Left renal cortex interstitium (tissue), 4 donors: ENCODE data around the gene CBL. TPM values are rescaled to one million over a fixed set of nuclear protein-coding genes. Genes with fewer than 3 reads are reported as not detected.

Experiments
- DNase-seq, 4 donors: peaks; one replicate each; pipeline ENCODE4 v3.0.0-alpha.2; 2013; ENCODE audit warnings: low read depth in 4 of 4, low spot score in 2 of 4, missing footprints in 1 of 4
- polyA plus RNA-seq, 4 donors: library from polyadenylated mRNA; unstranded; fragments of 120-200 nt; gene quantifications; one replicate each; pipeline ENCODE4 v1.2.1, GENCODE V29; 2013; ENCODE audit not compliant: insufficient read length in 4 of 4

The CBL gene
- polyA plus RNA-seq, 4 donors: 16.1 to 20.9 (median 18.6) TPM

DNA sequence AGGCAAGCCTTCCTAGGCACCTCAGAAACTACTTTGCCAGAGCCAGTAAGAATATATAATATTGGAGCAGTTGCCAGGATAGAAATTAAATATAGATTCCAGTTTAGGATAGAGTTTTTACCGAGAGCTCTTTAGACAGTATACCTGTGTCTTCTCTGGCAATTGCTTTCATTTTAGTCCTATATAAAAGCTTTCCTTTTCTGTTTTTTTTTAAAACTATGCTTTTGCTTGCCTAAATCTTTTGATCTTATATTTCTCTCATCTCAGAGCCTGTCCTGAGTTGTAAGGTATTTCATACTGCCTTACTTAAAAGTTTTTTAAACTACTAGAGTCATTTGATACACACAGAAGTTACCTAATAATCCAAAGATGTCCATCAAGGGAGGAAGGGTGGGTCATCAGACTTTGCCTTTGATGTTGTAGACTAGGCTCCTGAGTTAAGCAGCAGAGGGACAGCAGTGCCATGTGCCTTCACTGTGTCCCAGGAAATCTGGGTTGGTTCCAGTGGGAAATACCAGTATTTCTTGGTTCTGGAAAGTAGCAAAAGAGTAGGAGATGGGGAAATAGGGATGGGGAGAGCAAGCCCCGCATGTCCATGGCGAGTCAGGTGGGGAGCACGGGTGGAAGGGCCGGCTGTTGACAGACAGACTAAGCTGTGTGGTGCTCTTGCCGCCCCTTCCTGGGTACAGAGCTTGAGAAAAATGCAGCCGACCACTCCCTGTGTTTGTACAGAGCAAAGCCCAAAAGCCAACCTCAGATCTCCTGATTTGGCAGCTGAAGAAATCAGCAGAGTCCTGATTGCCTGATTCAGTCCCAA is 99.6 kb downstream of the CBL start:
- no peak for DNase-seq

DNA sequence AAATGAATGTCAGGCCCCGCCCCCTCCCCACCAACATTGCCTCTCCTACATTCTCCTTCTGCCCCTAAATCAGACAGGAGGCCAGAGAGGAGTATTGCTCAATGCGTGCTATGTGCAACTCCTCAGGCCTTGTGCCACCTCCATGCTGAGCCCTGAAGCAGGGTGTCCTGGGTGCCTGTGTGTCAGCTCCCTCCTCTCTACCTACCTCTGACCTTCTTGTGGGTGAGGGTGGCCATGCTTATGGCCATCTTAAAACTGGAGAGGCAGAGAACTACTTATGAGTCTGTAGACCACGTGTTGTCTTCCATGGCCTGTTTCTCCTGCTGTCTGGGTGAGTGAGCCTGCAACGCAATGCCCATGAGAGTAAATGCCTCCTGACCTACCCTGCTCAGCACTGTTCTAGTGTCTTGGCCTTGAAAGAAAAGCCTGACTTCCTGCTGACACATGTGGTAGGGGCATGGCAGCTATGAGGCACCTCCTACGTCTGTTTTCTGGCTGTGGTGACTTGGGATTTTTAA is 100.3 kb downstream of the CBL start:
- no peak for DNase-seq

DNA sequence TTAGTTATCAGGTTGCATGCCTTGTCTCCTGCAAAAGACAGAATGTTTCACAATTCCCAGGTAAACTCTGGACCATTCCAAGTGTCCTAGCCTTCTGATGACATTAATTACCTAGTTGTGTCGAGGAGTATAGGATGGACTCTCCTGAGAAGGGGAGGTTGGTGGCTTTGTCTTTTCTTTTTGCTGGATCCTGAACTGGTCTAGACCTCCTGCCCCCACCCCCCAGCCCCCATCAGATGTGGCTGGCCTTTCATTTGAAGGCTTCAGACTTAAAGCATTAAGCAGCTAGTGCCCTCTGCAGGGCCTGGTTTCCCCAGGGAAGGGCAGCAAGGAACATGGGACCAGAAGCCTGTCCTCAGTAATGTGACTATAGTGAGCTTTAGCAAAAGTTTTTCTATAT is 101.1 kb downstream of the CBL start:
- no peak for DNase-seq

DNA sequence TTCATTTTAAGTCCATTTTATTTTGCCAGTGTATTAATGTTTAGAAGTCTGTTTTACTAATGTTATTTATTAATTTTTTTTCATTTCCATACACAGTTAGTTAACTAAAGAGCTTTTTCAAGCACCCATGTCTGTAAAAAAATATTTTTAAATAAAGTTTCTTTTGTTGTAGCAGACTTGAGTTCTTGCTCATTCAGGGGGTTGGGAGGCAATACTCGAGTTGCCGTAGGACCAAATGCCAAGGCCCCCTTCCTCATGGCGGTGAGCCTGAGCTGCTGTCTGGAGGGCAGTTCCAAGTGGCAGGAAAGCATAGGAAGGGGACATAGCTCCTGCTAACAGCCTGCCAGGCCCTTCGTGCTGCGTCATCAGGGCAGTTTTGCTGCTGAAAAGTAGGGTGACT is 101.8 kb downstream of the CBL start:
- no peak for DNase-seq

DNA sequence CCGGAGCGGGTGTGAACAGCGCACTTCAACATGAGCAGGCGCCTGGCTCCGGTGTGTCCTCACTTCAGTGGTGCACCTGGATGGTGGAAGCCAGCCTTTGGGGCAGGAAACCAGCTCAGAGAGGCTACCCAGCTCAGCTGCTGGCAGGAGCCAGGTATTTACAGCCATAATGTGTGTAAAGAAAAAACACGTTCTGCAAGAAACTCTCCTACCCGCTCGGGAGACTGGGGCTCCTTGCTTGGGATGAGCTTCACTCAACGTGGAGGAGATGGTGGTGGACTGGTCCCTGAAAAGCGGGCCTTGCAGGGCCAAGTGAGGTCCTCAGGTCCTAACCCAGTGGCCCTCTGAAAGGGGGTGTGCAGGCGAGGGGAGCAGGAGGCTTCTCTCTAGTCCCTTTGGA is 103.3 kb downstream of the CBL start:
- DNase-seq: no peak

DNA sequence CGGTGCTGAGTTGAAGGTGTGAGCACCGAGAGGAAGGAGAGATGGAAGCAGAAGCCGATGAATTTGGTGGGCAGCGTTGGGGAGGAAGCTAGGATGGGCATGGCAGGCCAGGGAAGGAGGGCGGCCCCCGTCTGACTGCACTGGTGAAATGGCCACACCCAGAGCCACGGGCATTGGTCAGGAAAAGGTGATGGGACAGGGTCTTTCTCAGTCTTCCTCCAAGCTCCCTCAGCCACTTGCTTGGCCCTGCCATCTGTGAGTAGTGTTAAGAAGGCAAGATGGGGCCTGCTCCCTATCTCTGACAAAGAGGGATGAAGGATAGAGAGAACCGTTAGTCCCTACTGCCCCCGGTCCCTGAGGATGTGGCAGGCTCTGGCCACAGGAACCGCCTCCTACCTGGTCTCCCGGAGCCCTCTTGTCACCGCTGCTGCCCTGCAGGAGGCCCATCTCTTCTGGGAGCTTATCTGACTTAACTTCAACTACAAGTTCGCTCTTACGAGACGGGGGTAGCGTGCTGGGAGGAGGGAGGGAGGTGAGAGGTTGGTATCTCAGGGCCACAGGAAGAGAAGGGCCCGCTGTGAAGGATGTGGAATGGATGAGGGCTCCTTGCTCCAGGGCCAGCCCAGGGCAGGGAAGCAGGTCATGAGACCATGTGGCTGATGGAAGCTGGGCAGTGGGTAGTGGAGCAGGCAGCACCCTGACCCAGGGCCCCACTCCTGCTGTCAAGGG is 104.0 kb downstream of the CBL start:
- no peak for DNase-seq

DNA sequence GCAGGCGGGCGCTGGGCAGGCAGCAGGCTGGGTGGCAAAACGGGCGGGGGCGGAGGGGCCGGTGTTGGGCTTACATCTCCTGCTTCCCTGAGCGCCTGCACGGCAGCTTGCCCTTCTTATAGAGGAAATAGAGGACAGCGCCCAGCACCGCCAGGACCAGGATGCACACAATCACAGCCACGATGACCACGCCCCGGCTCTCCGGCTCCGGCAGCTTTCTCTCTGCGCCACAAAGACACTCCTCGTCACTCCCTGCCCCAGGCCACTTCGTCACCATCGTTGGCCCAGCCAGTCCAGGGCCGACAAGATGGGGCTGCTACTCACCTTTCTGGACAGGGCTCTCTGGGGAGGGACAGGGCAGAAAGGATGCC is 104.5 kb downstream of the CBL start:
- no peak for DNase-seq

DNA sequence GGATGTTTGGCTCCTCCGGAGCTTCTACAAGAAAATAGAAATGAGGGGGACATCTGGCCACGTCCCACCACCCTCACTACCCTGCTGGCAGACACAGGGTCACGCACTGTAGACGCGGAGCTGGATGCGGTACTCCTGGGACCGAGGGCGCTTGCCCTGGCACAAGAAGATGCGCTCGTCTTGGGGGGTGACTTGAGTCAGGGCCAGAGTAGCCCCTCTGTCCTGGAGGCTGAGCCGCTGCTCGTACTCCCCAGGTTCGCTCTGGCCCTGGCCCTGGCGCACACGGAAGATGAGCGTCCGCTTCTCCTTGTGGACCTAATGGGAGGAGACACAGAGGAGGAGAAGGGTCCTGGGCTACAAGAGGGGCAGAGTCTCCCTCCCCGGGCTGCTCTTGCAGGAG is 108.6 kb downstream of the CBL start:
- no peak for DNase-seq

DNA sequence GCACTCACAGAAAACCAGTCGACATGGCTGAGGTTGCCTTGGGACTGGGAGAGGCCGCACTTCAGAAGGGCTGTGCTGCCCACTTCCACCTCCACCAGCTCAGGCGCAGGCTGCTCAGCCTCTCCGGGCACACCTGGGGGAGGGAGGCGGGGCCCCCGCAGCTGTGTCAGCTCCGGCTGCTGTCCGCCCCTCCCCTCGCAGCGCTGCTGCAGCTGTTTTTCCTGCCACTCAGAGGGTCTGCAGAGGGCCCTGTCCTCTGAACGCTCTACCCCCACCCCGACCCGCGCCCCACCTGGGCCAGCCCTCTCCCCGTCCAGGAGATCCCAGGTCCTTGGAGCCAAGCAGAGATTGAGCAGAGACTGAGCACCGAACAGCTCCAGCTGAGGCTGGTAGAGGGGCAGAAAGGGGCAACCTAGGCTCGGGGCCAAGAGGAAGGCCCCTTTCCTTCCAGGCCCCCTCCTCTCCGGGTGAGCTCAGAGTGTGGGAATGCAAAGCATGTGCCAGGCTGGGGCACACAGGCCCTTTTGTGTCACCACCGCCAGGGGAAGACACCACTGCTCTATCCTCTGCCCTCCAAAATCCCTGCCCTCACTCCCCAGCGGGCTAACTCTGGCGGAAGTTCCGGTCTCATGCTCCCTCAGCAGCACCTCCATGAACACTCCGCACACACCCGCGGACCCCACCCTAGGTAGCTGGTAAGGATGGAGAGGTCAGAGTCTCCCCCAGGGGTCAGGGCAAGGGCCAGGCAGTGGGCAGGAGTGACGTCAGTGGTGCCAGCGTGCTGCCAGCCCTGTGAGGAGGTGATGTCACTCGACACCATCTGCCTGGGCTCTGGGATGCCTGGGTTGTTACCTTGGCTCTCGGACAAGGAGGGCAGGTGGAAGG is 109.2 kb downstream of the CBL start:
- DNase-seq: no peak

DNA sequence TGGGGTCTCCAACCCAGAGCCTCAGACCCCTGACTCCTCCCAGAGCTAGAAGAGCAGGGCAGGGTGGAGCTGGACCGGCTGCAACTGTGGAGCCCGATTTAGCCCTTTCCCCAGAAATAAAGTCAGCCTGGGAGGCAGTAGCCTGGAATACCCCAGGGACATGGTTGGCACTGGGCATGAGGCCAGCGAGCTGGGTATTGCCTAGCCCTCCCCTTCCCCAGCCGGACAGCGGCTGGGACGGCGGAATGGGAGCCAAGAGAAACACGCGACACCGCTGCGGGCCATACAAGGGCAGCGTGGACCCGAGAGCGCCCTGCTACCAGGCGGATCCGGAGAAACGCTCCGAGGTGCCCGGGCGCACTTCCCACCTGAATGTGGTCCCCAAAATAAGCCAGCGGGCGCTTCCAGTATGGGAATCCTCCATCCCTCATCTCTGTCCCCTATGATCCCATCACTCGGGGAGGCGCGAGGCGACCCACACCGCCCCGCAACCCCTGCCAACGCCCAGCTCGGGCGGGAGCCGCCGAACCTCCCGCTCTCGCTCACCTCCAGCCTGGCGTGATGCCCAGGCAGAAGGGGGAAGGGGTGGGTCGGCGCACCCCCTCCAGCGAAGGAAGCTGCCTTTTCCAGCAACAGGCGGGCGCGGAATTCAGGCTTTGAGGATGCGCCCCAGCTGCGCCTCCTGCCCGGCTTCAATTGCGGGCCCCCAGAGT is 110.0 kb downstream of the CBL start:
- no peak for DNase-seq

DNA sequence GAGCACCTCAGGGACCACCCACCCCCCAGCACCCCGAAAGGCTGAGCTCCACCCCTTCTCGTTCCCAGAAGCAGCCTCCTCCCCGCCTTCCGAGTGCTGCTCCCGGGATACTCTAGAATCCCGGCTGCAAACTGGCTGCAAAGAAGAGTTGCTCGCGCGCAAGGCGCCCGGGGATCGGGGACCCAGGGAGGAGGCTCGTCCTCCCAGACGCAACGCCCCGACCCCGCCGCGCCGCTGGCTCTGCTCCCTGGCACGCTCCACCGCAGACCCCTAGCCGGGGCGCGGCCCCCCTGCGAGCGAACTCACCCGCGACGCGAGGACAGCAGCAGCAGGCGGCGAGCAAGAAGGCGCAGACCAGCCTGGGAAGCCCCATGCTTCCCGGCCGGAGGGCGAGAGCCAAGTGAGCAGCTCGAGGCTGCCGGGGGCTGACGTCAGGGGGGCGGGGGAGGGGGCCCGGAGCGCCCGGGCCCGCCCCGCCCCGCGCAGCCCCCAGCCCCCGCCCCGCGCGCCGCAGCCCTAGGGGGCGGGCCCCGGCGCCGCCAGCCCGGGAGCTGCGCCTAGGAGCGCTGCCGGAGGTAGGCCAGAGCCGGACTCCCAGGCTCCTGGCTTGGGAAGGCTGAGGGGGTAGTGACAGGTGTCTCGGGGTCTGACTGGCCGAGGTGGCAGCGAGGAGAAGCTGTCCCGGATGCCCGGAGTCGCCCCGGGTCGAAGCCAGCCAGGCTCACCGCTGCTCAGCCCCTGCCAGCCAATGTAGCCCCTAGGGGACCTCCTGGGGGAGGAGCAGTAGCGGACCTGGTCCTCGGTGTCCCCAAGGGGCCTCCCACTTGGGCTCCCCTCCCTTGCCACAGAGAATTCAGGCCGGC is 110.8 kb downstream of the CBL start, which contains the start of gene MCAM:
TSS of gene MCAM (minus strand) at position 402 of the 863 bp plus-strand sequence. CDS start at position 373, 29 bp downstream.
- DNase-seq: no peak

DNA sequence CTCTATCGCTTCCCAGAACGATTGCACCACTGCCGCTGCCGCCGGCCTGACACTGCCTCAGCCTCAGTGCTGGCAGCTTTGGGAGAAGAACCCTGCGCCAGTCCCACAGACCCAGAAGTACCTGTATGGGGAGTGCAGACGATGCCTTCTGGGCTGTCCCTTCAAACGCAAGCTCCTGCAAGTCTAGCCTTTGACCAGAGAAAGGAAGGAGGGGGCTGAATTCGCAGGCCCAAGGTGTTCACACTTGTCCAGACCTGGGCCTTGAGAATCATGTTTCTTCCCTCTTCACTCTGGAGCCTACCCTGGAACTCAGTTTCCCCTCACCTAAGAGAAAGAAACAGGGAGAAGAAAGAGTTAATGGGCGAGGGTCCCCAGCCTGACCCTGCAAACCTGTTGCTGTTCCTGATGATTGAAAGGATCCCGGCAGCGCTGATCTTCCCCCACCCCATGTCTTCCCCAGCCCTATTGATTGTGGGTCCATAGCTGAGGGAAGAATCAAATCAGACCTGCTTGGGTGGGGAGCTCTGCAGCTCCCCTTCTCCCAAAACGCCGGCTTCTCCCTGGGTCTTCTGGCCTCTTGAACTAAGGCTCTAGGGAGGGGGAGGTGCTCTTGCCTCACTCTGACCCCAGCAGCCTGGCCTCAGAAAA is 111.6 kb downstream of the CBL start:
- DNase-seq: no peak

DNA sequence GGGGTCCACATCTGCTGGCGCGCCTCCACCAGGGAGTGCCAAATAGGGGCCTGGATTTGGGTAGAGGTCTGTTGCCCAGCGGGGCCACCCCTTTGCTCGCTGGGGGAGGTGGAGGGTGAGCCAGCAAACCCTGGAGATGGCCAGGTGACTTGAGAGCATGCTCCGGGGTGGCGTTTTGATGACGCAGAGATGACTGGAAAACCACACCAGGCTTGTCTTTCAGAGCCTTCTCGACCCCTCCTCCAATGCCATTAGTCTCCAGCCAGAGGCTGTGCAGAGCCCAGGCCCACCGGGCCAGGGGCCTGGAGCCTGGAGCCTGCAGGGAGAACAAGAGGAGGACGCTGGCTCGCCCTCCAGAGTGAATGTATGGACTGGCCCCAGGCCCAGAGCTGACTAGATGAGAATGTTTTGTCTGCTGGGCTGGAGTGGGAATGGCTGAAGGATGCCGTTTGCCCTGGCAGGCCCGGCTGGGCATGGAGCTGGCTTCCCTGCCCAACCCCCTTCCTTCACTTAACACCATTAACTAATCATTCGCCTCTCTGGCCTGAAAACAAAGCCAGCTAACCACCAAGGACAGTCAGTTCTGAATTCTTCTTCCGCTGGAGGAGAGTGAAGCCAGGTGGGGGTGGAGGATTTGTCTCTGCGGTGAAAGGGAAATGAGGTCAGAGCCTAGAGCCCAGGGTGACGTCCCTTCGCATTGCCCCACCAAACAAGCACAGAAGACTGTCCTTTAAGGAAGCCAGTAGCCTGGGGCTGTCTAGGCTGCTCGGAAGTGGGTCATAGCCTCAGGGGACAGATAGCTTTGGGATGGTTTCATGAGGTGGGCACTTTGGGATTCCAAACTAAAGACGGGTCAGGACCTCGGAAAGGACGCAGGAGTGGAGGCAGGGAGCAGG is 112.3 kb downstream of the CBL start:
- no peak for DNase-seq

DNA sequence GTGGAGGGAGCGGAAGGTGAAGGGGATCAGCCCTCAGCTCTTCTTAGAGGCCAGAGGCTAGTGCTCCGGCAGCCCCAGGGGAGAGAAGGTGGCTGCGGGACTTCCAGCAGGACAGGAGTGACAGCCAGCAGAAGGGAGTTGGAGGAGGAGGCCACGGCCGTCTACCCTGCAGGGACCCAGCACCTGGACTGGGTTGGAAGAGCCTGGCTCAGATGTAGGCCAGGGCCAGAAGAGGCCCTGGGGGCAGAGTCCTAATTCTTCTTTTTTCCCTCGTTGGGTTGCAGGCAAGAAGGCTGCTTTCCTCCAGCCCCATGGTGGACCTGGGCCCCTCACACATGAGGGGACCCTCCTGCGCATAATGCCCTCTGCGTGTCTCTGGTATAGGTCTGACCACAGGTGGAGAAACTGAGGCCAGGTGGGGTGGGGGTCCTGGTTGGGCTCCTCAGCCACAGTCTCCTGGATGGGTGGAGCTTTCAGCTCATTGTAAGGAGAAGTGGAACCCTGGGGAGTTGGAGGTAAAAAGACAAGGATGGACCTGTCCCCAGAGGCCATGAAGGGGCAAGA is 113.1 kb downstream of the CBL start:
- no peak for DNase-seq

DNA sequence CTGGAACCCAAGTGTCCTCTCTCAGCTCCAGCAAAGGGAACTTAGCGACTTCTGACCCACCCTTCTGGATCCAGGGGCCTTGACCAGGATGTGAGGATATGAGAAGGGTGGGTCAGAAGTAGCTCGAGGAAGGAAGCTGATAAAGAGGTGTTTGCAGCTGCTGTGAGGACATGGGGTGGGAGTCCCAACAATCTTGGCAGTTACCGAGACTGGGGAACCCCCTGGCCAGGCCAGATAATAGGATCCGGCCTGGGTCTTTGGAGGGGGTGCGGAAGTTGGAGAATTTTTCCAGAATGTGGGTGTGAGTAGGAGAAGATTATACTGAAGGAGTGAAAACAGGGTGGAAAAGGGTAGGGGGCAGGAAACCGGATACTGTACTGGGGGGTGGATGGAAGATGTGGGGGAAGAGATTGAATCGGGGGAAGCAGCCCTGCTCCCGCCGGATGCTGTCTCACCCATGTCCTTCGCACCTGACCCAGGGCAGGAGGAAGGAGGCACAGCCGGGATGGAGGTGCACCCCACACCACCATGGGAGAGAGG is 113.6 kb downstream of the CBL start:
- DNase-seq: no peak

DNA sequence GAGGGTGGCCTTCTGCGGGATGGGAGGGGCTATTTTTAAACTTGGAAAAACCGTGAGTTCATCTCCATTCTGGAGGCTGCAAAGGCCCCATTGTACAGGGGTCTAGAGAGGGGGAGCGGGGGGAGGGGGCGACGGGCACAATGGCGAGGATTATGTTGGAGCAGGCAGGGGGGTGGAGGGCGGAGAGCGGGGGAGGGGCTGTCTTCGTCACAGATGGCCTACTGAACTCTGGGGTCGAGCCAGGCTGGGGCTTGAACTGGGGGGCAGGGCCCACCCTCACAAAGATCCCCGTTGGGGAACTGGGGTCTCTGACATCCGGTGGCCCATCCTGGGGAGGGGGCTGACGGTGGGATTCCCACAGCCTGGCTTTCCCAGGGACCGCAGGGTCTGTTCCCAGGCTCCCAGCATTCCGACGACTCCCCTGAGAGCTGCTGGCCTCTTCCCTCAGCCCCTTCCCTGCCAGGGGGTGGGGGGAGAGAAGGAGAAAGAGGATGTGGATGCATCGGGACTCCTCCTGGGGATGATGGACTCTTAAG is 114.2 kb downstream of the CBL start:
- no peak for DNase-seq
